Activated naive CD4-positive, alpha-beta T cell (primary cell): ENCODE measurements around the gene CLTCL1.

Experiments used
- DNase-seq, 4 experiments: peaks; one replicate each; lab custom pipeline; 2025; lab: John Stamatoyannopoulos, UW

CLTCL1 gene

GRCh38 chr22:19195796-19196731 is 95.5 kb downstream of the CLTCL1 start:
- no peak for DNase-seq

- no peak for DNase-seq
Measured at GRCh38 chr22:19194766-19195536, 96.6 kb downstream of the CLTCL1 start.

- DNase-seq, result no peak
Measured at GRCh38 chr22:19193879-19194278, 97.6 kb downstream of the CLTCL1 start.

GRCh38 chr22:19187716-19188563 is 103.6 kb downstream of the CLTCL1 start:
- no peak for DNase-seq

- no peak for DNase-seq
Measured at GRCh38 chr22:19184276-19184997, 107.1 kb downstream of the CLTCL1 start.

- DNase-seq, result no peak
Measured at GRCh38 chr22:19183216-19183615, 108.3 kb downstream of the CLTCL1 start.

- DNase-seq, result no peak
Measured at GRCh38 chr22:19182472-19183157, 108.9 kb downstream of the CLTCL1 start.

GRCh38 chr22:19181786-19182471 is 109.6 kb downstream of the CLTCL1 start:
- DNase-seq, result no peak

- no peak for DNase-seq
Measured at GRCh38 chr22:19180740-19181410, 110.6 kb downstream of the CLTCL1 start.

- no peak for DNase-seq
Measured at GRCh38 chr22:19180234-19180633, 111.3 kb downstream of the CLTCL1 start.

- DNase-seq, result no peak
Measured at GRCh38 chr22:19179497-19180048, 111.9 kb downstream of the CLTCL1 start.

- peak in 3 of 4 experiments; percentile 44 to 71 (median 48) for DNase-seq
Measured at GRCh38 chr22:19178657-19179496, 112.6 kb downstream of the CLTCL1 start, which contains the start of gene SLC25A1. Gene SLC25A1 (minus strand): TSS chr22:19178736. CDS start chr22:19178673, 63 bp downstream.

- peak in 1 of 4 experiments; percentile 62 for DNase-seq
Measured at GRCh38 chr22:19178065-19178656, 113.4 kb downstream of the CLTCL1 start.

GRCh38 chr22:19177164-19178064 is 114.1 kb downstream of the CLTCL1 start:
- no peak for DNase-seq

- DNase-seq, result no peak
Measured at GRCh38 chr22:19176732-19177131, 114.8 kb downstream of the CLTCL1 start.

GRCh38 chr22:19176175-19176643 is 115.3 kb downstream of the CLTCL1 start:
- DNase-seq, result no peak
